ENCODE results near the gene MYB. TPM values are rescaled to one million over a fixed set of nuclear protein-coding genes. Genes with fewer than 3 reads are reported as not detected.

MYB gene
- total and polyA plus RNA-seq, 2 of the 13 experiments (the other 11 are each of a cell fraction or from before 2014, with no cell fraction given) = 0.04 to 0.20 TPM

- Histone ChIP-seq H2AFZ (ENCODE audit: low read length) (no peak overlapping the region), H3K9me3 (ENCODE audit: low read length) (no peaks in the 10 kb centered on the region), H3K79me2 (ENCODE audit: insufficient read depth, low read length) (no peaks in the 10 kb centered on the region), H3K27me3 (ENCODE audit: control insufficient read depth in 1 of 2, insufficient read depth in 2 of 2, low read length in 2 of 2) (peaks cover 0 to 12% of the 10 kb centered on the region in 2 experiments; a peak in 1 of 5 replicates), H3K4me2 (ENCODE audit: low read depth, low read length) (no peak overlapping the region), H3K4me1 (ENCODE audit: insufficient read depth, low read length) (no peaks in the 10 kb centered on the region), H3K9ac (ENCODE audit: insufficient read depth, low read depth, low read length) (no peak overlapping the region), H3K36me3 (replicated peaks in 1 of 2; ENCODE audit: control insufficient read depth in 1 of 2, insufficient read depth in 2 of 2, low read length in 2 of 2) (no peaks in the 10 kb centered on the region), H3K4me3 (replicated peaks in 1 of 3; ENCODE audit: insufficient read depth in 1 of 3, low read depth in 2 of 3, low read length in 3 of 3) (no peak overlapping the region), H4K20me1 (ENCODE audit: insufficient read depth, low read length) (no peaks in the 10 kb centered on the region), H3K27ac (ENCODE audit: extremely low read length, insufficient read depth, low read length) (no peak overlapping the region)
- ChIA-PET POLR2A (no interaction called here), CTCF (ENCODE audit: low intra/inter-chr PET ratio, low total read pairs) (no interaction called here)
- no TSS peak for BruUV-seq (replicated peaks)
- FAIRE-seq (no peak), DNase-seq (ENCODE audit: low spot score) (no peak), ATAC-seq (no peak)
- intact Hi-C loops (cut with micrococcal nuclease; ENCODE audit: unreplicated experiment) (no loop called here), in situ Hi-C loops (cut with HindIII; ENCODE audit: extremely low pct_ligation_motif_present, low pct_unique_long_range_greater_than_20kb) (no loop called here)
- WGBS (ENCODE audit: low lambda C conversion rate) = 18% methylated on average over 5 of the region's 5 CpGs
- TF ChIP-seq, protein P1, sequence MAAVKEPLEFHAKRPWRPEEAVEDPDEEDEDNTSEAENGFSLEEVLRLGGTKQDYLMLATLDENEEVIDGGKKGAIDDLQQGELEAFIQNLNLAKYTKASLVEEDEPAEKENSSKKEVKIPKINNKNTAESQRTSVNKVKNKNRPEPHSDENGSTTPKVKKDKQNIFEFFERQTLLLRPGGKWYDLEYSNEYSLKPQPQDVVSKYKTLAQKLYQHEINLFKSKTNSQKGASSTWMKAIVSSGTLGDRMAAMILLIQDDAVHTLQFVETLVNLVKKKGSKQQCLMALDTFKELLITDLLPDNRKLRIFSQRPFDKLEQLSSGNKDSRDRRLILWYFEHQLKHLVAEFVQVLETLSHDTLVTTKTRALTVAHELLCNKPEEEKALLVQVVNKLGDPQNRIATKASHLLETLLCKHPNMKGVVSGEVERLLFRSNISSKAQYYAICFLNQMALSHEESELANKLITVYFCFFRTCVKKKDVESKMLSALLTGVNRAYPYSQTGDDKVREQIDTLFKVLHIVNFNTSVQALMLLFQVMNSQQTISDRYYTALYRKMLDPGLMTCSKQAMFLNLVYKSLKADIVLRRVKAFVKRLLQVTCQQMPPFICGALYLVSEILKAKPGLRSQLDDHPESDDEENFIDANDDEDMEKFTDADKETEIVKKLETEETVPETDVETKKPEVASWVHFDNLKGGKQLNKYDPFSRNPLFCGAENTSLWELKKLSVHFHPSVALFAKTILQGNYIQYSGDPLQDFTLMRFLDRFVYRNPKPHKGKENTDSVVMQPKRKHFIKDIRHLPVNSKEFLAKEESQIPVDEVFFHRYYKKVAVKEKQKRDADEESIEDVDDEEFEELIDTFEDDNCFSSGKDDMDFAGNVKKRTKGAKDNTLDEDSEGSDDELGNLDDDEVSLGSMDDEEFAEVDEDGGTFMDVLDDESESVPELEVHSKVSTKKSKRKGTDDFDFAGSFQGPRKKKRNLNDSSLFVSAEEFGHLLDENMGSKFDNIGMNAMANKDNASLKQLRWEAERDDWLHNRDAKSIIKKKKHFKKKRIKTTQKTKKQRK (IDR thresholded peaks at IDR 0.05; ENCODE audit: low read length) = no peak
- TF ChIP-seq, protein P2, sequence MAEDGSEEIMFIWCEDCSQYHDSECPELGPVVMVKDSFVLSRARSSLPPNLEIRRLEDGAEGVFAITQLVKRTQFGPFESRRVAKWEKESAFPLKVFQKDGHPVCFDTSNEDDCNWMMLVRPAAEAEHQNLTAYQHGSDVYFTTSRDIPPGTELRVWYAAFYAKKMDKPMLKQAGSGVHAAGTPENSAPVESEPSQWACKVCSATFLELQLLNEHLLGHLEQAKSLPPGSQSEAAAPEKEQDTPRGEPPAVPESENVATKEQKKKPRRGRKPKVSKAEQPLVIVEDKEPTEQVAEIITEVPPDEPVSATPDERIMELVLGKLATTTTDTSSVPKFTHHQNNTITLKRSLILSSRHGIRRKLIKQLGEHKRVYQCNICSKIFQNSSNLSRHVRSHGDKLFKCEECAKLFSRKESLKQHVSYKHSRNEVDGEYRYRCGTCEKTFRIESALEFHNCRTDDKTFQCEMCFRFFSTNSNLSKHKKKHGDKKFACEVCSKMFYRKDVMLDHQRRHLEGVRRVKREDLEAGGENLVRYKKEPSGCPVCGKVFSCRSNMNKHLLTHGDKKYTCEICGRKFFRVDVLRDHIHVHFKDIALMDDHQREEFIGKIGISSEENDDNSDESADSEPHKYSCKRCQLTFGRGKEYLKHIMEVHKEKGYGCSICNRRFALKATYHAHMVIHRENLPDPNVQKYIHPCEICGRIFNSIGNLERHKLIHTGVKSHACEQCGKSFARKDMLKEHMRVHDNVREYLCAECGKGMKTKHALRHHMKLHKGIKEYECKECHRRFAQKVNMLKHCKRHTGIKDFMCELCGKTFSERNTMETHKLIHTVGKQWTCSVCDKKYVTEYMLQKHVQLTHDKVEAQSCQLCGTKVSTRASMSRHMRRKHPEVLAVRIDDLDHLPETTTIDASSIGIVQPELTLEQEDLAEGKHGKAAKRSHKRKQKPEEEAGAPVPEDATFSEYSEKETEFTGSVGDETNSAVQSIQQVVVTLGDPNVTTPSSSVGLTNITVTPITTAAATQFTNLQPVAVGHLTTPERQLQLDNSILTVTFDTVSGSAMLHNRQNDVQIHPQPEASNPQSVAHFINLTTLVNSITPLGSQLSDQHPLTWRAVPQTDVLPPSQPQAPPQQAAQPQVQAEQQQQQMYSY (CRISPR knock-in tag; IDR thresholded peaks at IDR 0.05) = no peak
- TF ChIP-seq REPIN1 (CRISPR knock-in tag; IDR thresholded peaks at IDR 0.05; ENCODE audit: borderline replicate concordance, low read depth) (no peak), TGIF2 (CRISPR knock-in tag; IDR thresholded peaks at IDR 0.05) (no peak), FOXK2 (IDR thresholded peaks at IDR 0.05) (no peak), ZKSCAN8 (CRISPR knock-in tag; IDR thresholded peaks at IDR 0.05; ENCODE audit: borderline replicate concordance) (no peak)
Measured at GRCh38 chr6:135240711-135241110, 59.6 kb downstream of the MYB start.
